GM19043 (cell line): ENCODE measurements around the gene WNT5B.
"Not testable (repeated sequence)": the region's sequence is repeated elsewhere in the genome, so short reads cannot be mapped to it uniquely, and the experiment has no call there.

ENCODE experiments used
- ATAC-seq: cut with Tn5 transposase; IDR thresholded peaks from one replicate; pipeline ENCODE4 v1.9.1; 2021; ENCODE audit warnings: low read depth; ENCODE audit not compliant: unreplicated experiment

The WNT5B gene

GRCh38 chr12:1595690-1596347 is 33.2 kb upstream of the WNT5B start:
- ATAC-seq = no peak

- ATAC-seq = no peak
Measured at GRCh38 chr12:1598757-1599156, 30.3 kb upstream of the WNT5B start.

- ATAC-seq = not testable (repeated sequence)
Measured at GRCh38 chr12:1602706-1603105, 26.3 kb upstream of the WNT5B start.

- ATAC-seq = no peak
Measured at GRCh38 chr12:1603269-1603993, 25.6 kb upstream of the WNT5B start.

GRCh38 chr12:1604464-1604863 is 24.6 kb upstream of the WNT5B start:
- ATAC-seq = no peak

- ATAC-seq = peak; percentile 46
Measured at GRCh38 chr12:1605129-1606020, 23.7 kb upstream of the WNT5B start.

GRCh38 chr12:1606021-1606622 is 22.9 kb upstream of the WNT5B start:
- ATAC-seq = peak; percentile 48

GRCh38 chr12:1607940-1608712 is 20.9 kb upstream of the WNT5B start:
- ATAC-seq = no peak

GRCh38 chr12:1608713-1609119 is 20.3 kb upstream of the WNT5B start:
- ATAC-seq = no peak

GRCh38 chr12:1610072-1610643 is 18.9 kb upstream of the WNT5B start:
- no peak for ATAC-seq

GRCh38 chr12:1611803-1612572 is 17.0 kb upstream of the WNT5B start:
- ATAC-seq = no peak

- ATAC-seq = no peak
Measured at GRCh38 chr12:1613860-1614259, 15.2 kb upstream of the WNT5B start.

GRCh38 chr12:1614360-1614759 is 14.7 kb upstream of the WNT5B start:
- no peak for ATAC-seq

- no peak for ATAC-seq
Measured at GRCh38 chr12:1616233-1617066, 12.6 kb upstream of the WNT5B start.

GRCh38 chr12:1618489-1618888 is 10.5 kb upstream of the WNT5B start:
- no peak for ATAC-seq

- ATAC-seq = no peak
Measured at GRCh38 chr12:1619159-1619558, 9.9 kb upstream of the WNT5B start.

GRCh38 chr12:1619587-1619986 is 9.4 kb upstream of the WNT5B start:
- no peak for ATAC-seq

- ATAC-seq = no peak
Measured at GRCh38 chr12:1620092-1620491, 8.9 kb upstream of the WNT5B start.
